ENCODE measurements around the gene EIF5AL1. TPM values are rescaled to one million over a fixed set of nuclear protein-coding genes. Genes with fewer than 3 reads are reported as not detected.
"Not testable (repeated sequence)": the region's sequence is repeated elsewhere in the genome, so short reads cannot be mapped to it uniquely, and the experiment has no call there.

EIF5AL1 gene
- 1 to 10 TPM in 1 of 3 donors, under 1 TPM in 2; 0.55 to 3.3 (median 0.96) TPM for polyA plus RNA-seq (ENCODE audit: insufficient read length in 3 of 3)

DNA sequence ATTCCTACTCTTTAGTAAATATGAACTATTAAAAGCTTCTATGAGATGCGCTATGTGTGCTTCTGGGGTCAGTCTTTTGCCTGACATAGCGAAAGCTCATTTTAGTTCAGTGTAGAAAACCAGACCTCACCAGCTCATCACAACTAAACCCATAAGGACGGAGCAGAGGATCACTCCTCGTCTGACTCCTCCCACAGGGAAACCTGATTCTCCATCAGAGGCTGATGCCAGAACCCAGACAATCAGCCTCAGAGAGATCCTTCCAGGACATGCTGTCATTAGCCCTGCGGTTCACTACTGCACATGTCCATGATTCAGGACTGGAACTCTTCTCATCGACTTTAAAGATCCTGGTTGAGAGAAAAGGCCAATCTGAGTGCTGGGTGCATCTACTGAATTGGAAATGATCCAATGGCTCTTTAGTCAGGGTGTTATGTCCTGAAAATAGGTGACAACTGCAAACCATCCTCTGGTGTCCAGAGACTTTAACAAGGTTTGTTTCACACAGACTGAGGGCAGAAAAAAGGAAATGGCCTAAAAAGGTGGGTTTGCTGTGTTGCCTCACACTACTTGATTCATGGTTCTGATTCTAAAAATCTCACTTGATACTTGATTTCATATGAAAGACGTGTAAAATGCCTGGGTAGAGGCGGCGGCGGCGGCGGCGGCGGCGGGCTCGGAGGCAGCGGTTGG is at the start of gene EIF5AL1:
TSS of gene EIF5AL1 (plus strand) at position 643 of the 693 bp plus-strand sequence. CDS start 117 bp downstream, outside the sequence.
- DNase-seq (ENCODE audit: low read depth in 3 of 3, low spot score in 2 of 3): not testable (repeated sequence)

DNA sequence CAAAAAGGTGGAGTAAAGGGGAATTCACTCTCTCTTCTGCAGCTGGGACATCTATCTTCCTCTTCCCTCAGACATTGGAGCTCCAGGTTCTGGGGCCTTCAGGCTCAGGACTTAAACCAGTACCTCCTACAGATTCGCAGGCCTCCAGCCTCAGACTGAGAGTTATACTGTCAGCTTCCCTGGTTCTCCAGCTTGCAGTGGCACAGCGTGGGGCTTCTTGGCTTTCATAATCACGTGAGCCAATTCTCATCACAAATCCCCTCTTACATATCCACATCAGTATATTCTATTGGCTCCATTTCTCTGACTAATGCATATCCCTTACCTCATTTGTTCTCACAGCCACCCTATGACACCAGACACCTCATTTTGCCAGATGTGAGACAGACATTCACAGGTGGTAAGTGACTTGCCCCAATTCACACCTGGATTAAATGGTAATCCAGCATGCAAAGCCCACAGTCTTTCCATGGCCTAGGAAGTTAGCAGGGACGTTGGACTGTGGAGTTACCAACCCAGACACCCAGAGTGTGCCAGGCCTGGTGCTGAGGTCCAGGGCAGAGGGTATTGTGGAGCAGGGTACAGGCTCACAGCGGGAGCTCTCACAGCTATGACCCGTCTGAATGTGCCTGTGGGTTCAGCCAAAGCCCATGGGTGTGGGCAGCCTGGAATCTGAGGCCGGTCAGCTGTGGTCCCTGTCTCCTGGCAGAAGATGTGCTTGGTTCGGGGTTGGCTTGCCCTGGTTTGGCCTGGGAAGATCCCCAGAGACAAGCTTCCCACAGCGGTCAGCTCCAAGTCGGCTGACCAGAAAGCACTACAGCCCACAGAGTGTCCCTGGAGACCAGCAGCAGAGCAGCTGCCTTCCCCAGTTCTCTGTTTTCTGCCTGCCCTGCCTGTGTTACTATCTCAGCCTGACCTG is 48.5 kb upstream of the EIF5AL1 start:
- no peak for DNase-seq (ENCODE audit: low read depth in 3 of 3, low spot score in 2 of 3)

DNA sequence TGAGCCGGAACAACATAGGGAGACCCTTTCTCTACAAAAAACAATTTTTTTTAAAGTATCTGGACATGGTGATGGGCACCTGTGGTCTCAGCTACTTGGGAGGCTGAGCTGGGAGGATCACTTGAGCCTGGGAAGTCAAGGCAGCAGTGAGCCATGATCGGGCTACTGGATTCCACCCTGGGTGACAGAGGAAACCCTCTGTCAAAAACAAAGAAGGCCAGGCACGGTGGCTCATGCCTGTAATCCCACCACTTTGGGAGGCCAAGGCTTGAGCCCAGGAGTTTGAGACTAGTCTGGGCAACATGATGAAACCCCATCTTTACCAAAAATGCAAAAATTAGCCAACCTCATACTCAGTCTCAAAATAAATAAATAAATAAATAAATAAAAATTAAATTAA is 47.0 kb upstream of the EIF5AL1 start:
- no peak for DNase-seq (ENCODE audit: low read depth in 3 of 3, low spot score in 2 of 3)

DNA sequence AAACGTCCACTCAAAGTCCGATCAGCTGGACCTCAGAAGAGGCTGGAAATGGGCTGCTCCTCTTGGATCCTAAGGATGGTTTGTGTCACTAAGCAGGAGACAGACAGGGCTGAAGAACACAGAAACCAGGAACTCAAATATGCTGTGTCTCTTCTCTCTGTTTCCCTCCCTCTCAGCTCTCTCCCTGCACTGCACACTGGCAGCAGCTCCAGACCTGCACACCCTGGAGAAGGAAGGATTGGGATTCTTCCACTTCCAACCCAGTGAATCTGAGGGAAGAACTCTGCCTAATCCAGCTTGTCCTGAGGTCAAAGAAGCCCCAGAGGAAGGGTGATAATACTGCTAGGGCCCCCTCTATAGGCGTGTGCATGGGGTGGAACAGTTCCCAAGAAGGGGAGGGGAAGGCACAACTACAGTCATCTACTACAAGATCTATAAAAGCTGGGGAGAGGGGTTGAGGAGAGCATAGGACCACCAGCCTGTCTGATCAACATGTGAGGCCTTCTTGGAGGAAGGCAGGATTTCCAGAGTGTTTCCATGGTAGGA is 44.2 kb upstream of the EIF5AL1 start:
- no peak for DNase-seq (ENCODE audit: low read depth in 3 of 3, low spot score in 2 of 3)

DNA sequence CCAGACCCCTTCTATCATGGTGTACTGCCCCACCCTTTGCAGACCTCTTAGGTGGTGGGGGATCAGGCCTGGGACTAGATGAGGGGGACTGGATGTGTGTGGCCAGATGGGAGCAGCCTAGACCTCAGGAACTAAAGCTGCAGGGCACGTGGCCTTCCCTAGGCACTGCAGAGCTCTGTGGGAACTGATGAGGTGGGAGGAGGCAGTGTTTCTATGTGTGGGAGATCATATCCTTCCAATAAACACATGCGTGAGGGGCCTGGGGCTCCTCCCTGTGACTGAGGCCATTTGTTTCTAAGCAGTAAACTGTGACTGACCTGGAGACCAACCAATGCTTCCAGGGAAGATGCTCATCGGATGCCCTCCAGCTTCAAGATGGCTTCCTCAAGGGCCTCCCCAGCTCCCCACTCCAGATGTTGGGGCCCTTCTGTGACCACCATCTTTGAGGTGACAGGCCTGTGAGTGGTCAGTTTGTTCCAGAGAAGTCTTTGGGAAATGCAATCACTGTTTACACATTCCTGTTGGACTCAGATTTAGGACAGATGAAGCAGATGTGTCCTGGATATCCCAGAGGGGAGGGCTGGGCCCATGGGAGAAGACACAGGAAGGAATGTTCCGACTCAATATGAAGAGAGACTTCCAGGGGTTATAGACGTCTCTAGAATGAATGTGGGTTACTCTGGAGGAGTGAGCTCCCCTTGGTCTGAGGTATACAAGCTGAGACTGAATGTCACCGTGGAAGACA is 43.3 kb upstream of the EIF5AL1 start:
- DNase-seq (ENCODE audit: low read depth in 3 of 3, low spot score in 2 of 3): no peak

DNA sequence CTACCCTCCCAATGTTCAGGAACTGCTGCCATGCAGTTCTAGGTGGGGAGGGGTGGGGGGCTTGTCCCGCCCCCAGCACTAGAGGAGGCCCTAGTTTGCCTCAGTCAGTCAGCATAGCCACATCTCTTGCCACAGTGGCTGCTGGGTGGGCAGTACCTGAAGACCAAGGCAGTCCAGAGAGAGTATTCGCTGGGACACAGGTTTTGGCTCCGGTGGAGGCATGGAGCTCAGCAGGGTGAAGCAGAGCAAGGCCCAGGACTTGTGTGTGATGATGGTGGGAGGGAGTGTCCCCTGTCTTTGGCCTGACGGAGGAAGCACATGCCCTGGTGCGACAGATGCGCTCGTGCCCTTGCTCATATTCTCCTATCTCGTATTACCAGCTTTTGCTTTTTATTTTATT is 42.2 kb upstream of the EIF5AL1 start:
- DNase-seq (ENCODE audit: low read depth in 3 of 3, low spot score in 2 of 3): no peak

DNA sequence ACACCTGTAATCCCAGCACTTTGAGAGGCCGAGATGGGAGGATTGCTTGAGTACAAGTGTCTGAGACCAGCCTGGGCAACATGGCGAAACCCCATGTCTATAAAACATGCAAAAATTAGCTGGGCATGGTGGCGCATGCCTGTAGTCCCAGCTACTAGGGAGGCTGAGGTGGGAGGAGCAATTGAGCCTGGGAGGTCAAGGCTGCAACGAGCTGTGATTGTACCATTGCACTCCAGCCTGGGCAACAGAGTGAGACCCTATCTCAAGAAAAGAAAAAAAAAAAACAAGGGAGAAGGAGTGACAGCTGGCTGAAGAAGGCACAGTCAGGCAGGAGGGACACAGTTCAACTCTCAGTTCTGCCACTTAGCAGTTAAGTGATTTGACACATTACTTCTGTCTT is 40.6 kb upstream of the EIF5AL1 start:
- no peak for DNase-seq (ENCODE audit: low read depth in 3 of 3, low spot score in 2 of 3)

DNA sequence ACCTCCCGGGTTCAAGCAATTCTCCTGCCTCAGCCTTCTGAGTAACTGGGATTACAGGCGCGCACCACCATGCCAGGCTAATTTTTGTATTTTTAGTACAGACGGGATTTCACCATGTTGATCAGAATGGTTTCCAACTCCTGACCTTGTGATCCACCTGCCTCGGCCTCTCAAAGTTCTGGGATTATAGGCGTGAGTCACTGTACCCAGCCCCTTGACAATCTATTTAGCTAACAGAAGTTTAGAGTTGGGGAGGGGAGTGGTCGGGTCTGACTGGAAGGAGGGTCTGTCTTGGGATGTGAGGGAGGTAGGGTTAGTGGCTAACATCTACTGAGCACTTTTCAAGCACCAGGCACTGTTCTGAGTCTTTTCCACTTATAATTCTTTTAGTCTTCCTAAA is 39.9 kb upstream of the EIF5AL1 start:
- no peak for DNase-seq (ENCODE audit: low read depth in 3 of 3, low spot score in 2 of 3)

DNA sequence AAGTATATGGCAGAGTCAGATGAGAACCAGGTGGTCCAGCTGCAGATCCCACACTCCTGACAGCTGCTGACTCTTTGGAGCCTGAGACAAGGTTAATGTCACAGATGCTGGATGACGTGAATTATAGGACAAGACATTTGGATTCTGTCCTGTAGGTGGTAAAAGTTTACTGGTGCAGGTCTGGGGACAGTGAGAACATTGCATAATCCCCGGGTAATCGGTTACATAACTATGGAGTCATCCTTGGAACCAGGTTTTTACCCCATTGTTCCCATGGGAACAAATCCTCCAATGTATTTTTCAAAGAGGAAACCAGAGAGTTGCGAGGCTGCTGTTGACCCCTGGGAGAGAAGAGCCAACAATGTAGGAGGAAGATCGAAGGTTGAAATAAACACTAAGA is 39.4 kb upstream of the EIF5AL1 start:
- no peak for DNase-seq (ENCODE audit: low read depth in 3 of 3, low spot score in 2 of 3)

DNA sequence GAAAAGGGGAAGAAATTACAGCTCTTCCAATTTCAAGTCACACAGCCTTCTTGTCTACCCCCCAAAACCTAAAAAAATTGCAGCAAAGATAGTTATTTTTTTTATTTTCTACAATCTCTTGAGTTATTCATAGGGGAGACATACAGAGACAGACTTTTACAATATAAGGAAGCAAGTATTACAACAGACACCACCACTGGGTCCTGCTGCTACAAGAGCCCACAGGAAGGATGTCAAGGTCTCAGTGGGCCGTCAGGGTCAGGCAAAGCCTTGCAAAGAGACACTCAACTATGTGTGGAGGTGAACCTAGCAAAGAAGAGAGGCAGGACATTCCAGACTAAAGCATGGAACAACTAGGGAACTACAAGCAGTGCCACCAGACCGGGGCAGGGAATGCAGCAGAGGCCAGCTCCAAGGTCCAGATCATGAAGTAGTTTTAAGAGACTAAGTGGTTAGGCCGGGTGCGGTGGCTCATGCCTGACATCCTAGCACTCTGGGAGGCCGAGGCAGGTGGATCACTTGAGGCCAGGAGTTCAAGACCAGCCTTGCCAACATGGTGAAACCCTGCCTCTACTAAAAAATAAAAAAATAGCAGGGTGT is 38.7 kb upstream of the EIF5AL1 start:
- DNase-seq (ENCODE audit: low read depth in 3 of 3, low spot score in 2 of 3): no peak

DNA sequence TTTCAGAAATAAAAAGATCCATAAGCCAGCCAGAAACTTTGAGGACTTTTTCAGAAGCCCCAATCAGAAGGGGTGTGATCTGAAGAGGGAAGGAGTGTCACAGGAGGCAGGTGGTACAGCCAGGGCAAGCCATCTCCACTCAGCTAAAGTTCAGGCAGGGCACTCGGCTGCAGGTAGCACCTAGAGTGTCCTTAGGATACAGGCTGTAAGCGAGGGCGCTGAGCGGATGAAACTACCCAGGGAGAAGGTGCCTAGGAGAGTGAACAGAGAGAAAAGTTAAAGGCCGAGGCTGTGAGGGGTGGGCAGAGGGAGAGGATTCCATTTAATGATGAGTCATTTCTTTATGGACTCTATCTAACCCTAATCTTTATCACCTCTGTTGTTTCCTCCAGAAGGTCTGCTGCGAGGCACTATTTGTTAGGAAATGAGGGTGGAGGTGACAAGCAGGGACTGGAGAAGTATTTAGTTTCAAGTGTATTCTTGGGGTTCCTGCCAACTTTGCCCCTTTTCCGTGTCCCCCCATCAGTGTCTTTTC is 37.1 kb upstream of the EIF5AL1 start:
- DNase-seq (ENCODE audit: low read depth in 3 of 3, low spot score in 2 of 3): no peak

DNA sequence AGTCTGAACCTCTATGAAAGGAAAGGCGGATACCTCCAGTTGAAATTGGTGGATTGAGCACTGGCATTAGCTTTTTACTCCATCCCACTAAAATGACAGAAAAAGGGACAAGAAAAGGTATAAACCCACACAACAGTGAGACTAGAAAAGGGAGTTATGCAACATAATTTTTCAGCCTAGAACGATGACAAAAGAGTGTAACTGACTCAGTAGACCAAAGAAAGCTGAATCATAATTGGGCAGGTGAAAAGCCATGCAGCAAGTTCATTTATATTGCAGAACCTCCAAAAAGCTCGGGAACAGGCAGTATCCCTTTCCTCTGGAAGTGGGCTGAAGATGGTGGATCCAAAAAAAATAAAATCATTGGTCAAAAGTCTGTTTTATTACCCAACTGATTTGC is 36.5 kb upstream of the EIF5AL1 start:
- no peak for DNase-seq (ENCODE audit: low read depth in 3 of 3, low spot score in 2 of 3)

DNA sequence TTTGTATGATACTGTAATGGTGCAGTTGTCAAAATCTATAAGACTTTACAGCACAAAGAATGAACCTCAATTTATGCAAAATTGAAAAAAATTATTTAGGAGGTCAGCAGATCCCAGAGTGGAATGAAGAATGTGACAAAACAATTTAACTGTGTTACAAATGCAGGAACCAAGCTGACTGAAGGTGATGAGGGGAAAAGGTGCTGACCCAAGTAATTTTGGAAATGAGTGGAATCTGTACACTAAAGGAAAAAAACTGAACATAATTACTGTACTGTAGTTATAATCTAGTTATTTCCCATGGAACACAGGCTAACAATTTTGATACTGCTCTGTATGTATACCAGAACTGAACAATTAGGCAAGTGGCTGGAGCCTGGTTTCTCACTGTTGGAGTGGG is 35.7 kb upstream of the EIF5AL1 start:
- no peak for DNase-seq (ENCODE audit: low read depth in 3 of 3, low spot score in 2 of 3)

DNA sequence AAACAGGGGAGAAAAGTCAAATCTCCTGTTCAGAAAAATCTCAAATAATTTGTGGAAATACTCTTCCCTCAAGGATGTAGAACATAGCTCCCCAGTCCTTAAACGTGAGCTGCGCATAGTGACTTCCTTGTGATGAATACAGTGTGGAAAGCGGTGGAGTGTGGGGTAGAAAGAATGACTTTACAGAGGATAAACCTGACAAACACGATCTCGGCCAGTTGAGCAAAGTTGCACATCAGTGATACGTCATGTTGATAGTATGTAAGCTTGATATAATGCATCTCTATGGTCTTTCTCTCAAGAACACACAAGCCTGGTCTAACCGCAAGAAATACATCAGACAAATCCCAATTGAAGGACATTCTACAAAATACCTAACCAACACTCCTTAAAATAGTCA is 34.9 kb upstream of the EIF5AL1 start:
- no peak for DNase-seq (ENCODE audit: low read depth in 3 of 3, low spot score in 2 of 3)

DNA sequence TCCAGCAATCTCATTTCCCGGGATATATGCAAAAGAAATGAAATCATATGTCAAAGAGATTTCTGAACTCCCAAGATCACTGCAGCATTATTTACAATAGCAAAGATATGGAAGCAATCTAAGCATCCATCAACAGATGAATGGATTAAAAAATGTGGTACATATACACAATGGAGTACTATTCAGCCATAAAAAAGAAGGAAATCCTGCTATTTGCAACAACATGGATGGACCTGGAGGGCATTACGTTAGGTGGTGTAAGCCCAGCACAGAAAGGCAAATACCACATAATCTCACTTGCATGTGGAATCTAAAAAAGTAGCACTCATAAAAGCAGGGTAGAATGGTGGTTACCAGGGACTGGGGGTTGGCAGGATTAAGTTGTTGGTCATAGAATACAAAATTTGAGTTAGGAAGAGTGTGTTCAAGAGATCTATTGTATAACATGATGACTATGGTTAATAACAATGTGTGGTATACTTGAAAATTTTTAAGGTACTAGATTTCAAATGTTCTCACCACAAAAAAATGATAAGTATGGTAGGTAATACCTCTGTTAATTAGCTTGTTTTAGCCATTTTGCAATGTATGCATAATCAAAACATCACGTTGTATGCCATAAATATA is 32.9 kb upstream of the EIF5AL1 start:
- DNase-seq (ENCODE audit: low read depth in 3 of 3, low spot score in 2 of 3): no peak

DNA sequence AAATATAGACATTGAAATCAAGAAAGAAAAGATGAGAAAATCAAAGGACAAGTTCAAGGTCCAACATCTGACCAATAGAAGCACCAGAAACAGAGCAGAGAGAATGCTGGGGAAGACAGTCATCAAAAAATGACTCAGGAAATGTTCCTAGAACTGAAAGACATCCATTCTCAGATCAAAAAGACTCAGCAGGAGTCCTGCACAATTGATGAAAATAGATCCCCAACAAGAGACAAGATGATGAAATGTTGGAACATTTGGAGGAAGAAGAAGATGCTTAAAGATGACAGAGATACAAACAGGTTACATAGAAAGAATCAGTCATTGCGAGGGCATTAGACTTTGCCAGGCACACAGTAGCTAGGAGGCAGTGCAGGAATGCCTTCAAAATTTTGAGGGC is 30.0 kb upstream of the EIF5AL1 start:
- no peak for DNase-seq (ENCODE audit: low read depth in 3 of 3, low spot score in 2 of 3)

DNA sequence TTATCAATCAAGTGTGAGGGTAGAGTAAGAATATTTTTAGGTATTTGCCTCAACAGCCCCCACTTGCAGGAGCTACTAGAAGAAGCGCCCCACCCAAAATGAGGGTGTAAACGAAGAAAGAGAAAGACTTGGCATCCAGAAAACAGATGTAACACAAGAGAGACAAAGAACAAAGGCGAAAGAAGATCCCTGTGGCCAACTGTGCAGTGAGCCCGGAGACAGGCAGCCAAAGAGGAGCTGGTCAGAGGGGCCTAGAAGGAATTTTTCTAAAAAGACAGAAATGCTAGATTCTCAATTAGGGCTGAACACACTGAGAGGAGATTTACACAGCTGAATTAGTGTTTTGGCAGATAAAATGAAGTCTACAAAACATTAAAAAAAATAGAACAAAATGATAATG is 29.6 kb upstream of the EIF5AL1 start:
- no peak for DNase-seq (ENCODE audit: low read depth in 3 of 3, low spot score in 2 of 3)

DNA sequence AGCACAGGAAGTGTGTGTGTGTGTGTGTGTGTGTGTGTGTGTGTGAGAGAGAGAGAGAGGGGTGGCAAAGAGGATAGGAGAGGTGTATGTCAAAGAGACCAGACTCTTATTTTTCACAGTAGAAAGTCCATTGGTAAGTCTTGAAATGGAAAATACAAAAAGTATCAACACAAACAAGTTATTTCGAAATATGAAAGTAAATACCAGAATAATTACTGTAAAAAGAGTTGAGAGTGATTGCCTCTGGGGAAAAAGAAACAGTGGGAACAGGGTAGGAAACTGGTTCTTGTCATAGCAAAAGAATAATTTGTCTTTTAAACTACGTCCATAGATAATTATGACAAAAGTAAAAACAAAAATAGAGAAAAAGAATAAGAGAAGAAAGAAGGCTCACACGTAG is 29.0 kb upstream of the EIF5AL1 start:
- no peak for DNase-seq (ENCODE audit: low read depth in 3 of 3, low spot score in 2 of 3)

DNA sequence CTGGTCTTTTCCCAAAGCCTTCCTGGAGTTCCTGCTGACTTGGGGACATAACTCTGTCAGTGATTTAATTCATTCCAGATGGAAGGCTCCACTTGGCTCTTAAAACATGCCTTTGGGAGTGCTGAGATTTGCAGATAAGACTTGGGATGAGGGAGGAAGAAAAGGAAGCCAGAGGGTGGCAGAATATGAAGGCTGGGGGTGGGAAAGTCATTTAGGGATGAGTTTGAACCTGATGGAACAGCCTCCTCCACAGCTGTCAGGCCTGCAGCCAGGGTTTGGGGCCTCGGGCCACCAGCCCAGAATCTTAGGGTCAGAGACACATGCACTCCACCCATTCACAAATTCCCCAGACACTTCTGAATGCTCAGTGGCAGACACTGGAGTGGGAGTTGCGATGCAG is 28.4 kb upstream of the EIF5AL1 start:
- no peak for DNase-seq (ENCODE audit: low read depth in 3 of 3, low spot score in 2 of 3)

DNA sequence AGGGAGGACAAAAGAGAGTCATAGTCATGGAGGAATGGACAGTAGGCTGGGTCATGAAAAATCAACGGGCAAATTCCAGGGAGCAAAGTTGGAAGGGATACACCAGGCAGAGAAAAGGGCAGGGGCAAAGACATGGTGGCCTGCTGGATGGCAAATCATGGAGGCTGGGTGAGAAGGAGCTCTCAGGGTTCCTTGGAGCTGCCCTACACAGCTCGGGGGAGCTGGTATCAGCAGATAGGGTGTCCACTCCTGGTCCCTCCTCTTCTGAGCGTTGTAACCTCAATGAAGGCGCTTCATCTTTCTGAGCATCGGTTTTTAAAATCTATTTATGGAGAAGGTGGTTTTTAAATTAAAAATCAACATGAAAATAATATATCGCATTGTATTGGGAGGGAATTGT is 27.9 kb upstream of the EIF5AL1 start:
- DNase-seq (ENCODE audit: low read depth in 3 of 3, low spot score in 2 of 3): no peak

Data from right renal cortex interstitium (tissue), 3 donors.